Epithelial cell of umbilical artery (primary cell): ENCODE measurements around the gene PLAA. TPM values are rescaled to one million over a fixed set of nuclear protein-coding genes. Genes with fewer than 3 reads are reported as not detected.

Source experiments
- total RNA-seq: library from RNA; depleted of rRNA; stranded (reverse); fragments of >200 nt; gene quantifications from 2 replicates; pipeline ENCODE4 v1.2.3, GENCODE V29; 2014

Gene PLAA
- total RNA-seq, result 56.2 and 61.4 TPM in 2 replicates

DNA sequence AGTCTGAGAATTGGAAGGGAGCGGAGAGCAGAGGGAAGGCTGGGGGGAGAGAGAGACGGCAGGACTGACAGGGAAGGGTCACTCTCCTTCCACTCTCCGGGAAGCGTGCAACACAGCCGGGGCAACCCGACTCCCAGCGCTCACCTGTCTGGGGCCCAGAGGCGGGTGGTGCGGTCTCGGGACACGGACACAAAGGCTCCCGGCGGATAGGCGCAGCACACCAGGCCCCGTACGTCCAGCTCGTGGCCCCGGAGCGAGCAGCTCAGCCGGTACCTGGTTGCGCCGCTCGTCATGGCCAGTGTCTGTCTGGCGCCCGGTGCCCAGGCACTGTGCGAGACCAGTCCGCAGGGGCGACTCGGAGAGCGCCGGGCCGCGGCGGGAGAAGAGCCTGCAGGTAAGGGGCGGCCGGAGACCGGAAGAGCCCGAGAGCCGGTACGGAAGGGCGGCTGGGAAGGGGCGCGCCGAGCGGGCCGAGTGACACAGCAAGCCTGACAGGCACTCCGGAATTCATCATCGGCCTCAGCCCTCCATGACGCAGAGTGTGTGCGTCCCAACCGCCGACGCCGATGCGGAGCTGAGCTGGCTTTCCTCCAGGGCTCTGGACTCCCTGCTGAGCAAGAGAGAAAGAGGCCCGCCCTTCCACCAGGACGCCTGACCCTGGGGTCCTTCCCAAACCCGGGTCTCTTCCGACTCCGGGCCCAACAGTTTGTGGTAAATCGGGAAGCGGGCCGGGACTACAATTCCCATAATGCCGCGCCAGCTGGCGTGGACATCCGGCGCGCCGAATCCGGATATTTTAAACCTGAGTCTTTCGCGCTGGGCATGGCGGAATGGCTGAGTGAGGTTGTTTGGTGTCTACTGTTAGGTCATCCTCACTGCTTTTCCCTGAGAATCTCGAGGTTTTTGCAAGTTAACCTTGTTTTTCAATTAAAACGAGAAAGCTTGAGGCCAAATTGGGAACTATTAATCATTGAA, at the start of gene PLAA:
Gene PLAA (minus strand): TSS at position 490 of the 975 bp plus-strand sequence. CDS start 197 bp downstream, at position 293.

GRCh38 chr9:26955921-26956859, 9.1 kb upstream of the PLAA start, which contains the start of gene IFT74:
Gene IFT74, plus strand, starts transcription at chr9:26956412. Its CDS starts 5,556 bp downstream, at chr9:26961968.

GRCh38 chr9:26892251-26893029, 54.6 kb downstream of the PLAA start, which contains the start of gene CAAP1:
Gene CAAP1, minus strand, starts transcription at chr9:26892802. Its CDS starts 87 bp downstream, at chr9:26892715.

Other genes with a start within 250 kb of the PLAA start
- gene CAAP1, start 54.4 kb downstream of the PLAA start, total RNA-seq, result 20.5 and 23.3 TPM in 2 replicates
- 9.4 and 14.6 TPM in 2 replicates for gene IFT74, start 9.2 kb upstream of the PLAA start, total RNA-seq
- not detected in 2 replicates for gene LRRC19, start 58.4 kb upstream of the PLAA start, total RNA-seq
- 88.0 and 110 TPM in 2 replicates for gene TEK, start 162.0 kb upstream of the PLAA start, total RNA-seq